Measurements from ENCODE around the gene CYP4Z1. TPM values are rescaled to one million over a fixed set of nuclear protein-coding genes. Genes with fewer than 3 reads are reported as not detected.

The CYP4Z1 gene
- total RNA-seq, 2 experiments from 2014 or later = not detected

GRCh38 chr1:47030170-47030805 lies 36.7 kb upstream of the CYP4Z1 start:
- H3K27ac ChIP-seq (ENCODE audit: low read depth, low read length, poor library complexity, severe bottlenecking) = no peak overlapping the region
- H3K4me3 ChIP-seq (ENCODE audit: low read depth, low read length, poor library complexity, severe bottlenecking) = no peak overlapping the region
- POLR2A ChIA-PET = no interaction called here
- H3K4me2 ChIP-seq (ENCODE audit: low read length) = no peak overlapping the region
- CTCF ChIA-PET (ENCODE audit: unreplicated experiment) = no interaction called here
- intact Hi-C loops (cut with micrococcal nuclease; ENCODE audit: unreplicated experiment) = no loop called here
- no peak for DNase-seq (ENCODE audit: low spot score)
- H3K36me3 ChIP-seq (ENCODE audit: insufficient read depth, low read length) = no peaks in the 10 kb centered on the region
- no peaks in the 10 kb centered on the region for H3K9me3 ChIP-seq (ENCODE audit: low read length)
- H4K20me1 ChIP-seq (ENCODE audit: insufficient read depth, low read length) = no peaks in the 10 kb centered on the region
- no peak for TF ChIP-seq EZH2phosphoT487 (IDR thresholded peaks at IDR 0.05; ENCODE audit: borderline replicate concordance, low read depth, low read length)
- TF ChIP-seq CTCF (conservative IDR thresholded peaks at IDR 0.05; ENCODE audit: low read length) = no peak
- no peaks in the 10 kb centered on the region for H3K79me2 ChIP-seq (ENCODE audit: insufficient read depth, low read depth, low read length)
- BruUV-seq (replicated peaks) = no TSS peak
- H3K9me2 ChIP-seq (ENCODE audit: insufficient read depth, low read length) = no peaks in the 10 kb centered on the region
- H3K4me1 ChIP-seq (ENCODE audit: insufficient read depth, low read length, poor library complexity, severe bottlenecking) = no peaks in the 10 kb centered on the region
- H2AFZ ChIP-seq (ENCODE audit: low read length) = no peak overlapping the region

GRCh38 chr1:47031059-47031458 lies 36.0 kb upstream of the CYP4Z1 start:
- H4K20me1 ChIP-seq (ENCODE audit: insufficient read depth, low read length) = no peaks in the 10 kb centered on the region
- DNase-seq (ENCODE audit: low spot score) = no peak
- no peaks in the 10 kb centered on the region for H3K79me2 ChIP-seq (ENCODE audit: insufficient read depth, low read depth, low read length)
- no peak overlapping the region for H2AFZ ChIP-seq (ENCODE audit: low read length)
- CTCF ChIA-PET (ENCODE audit: unreplicated experiment) = no interaction called here
- H3K4me1 ChIP-seq (ENCODE audit: insufficient read depth, low read length, poor library complexity, severe bottlenecking) = no peaks in the 10 kb centered on the region
- H3K4me2 ChIP-seq (ENCODE audit: low read length) = no peak overlapping the region
- TF ChIP-seq EZH2phosphoT487 (IDR thresholded peaks at IDR 0.05; ENCODE audit: borderline replicate concordance, low read depth, low read length) (no peak), CTCF (conservative IDR thresholded peaks at IDR 0.05; ENCODE audit: low read length) (no peak)
- H3K36me3 ChIP-seq (ENCODE audit: insufficient read depth, low read length) = no peaks in the 10 kb centered on the region
- H3K27ac ChIP-seq (ENCODE audit: low read depth, low read length, poor library complexity, severe bottlenecking) = no peak overlapping the region
- no peaks in the 10 kb centered on the region for H3K9me3 ChIP-seq (ENCODE audit: low read length)
- intact Hi-C loops (cut with micrococcal nuclease; ENCODE audit: unreplicated experiment) = no loop called here
- POLR2A ChIA-PET = no interaction called here
- no peaks in the 10 kb centered on the region for H3K9me2 ChIP-seq (ENCODE audit: insufficient read depth, low read length)
- no TSS peak for BruUV-seq (replicated peaks)
- no peak overlapping the region for H3K4me3 ChIP-seq (ENCODE audit: low read depth, low read length, poor library complexity, severe bottlenecking)

- TF ChIP-seq EZH2phosphoT487 (IDR thresholded peaks at IDR 0.05; ENCODE audit: borderline replicate concordance, low read depth, low read length) = no peak
- ChIA-PET CTCF (ENCODE audit: unreplicated experiment) (no interaction called here), POLR2A (no interaction called here)
- DNase-seq (ENCODE audit: low spot score) = no peak
- H3K9me2 ChIP-seq (ENCODE audit: insufficient read depth, low read length) = no peaks in the 10 kb centered on the region
- BruUV-seq (replicated peaks) = no TSS peak
- H3K4me1 ChIP-seq (ENCODE audit: insufficient read depth, low read length, poor library complexity, severe bottlenecking) = no peaks in the 10 kb centered on the region
- no peak overlapping the region for H2AFZ ChIP-seq (ENCODE audit: low read length)
- no peaks in the 10 kb centered on the region for H4K20me1 ChIP-seq (ENCODE audit: insufficient read depth, low read length)
- intact Hi-C loops (cut with micrococcal nuclease; ENCODE audit: unreplicated experiment) = no loop called here
- H3K9me3 ChIP-seq (ENCODE audit: low read length) = no peaks in the 10 kb centered on the region
- no peaks in the 10 kb centered on the region for H3K36me3 ChIP-seq (ENCODE audit: insufficient read depth, low read length)
- no peak overlapping the region for H3K4me3 ChIP-seq (ENCODE audit: low read depth, low read length, poor library complexity, severe bottlenecking)
- no peak overlapping the region for H3K27ac ChIP-seq (ENCODE audit: low read depth, low read length, poor library complexity, severe bottlenecking)
- H3K79me2 ChIP-seq (ENCODE audit: insufficient read depth, low read depth, low read length) = no peaks in the 10 kb centered on the region
- H3K4me2 ChIP-seq (ENCODE audit: low read length) = no peak overlapping the region
Measured at GRCh38 chr1:47031585-47031984, 35.4 kb upstream of the CYP4Z1 start.

Data from OCI-LY7 (cell line).